Transverse colon (tissue), 4 donors: ENCODE data around the gene STIM1.

ENCODE experiments used
- CTCF ChIP-seq, 5 experiments: fragments of 200-600 bp in 3 of 5; fragments of 450-650 bp in 2 of 5; sonication (generic) in 3 of 5; IDR thresholded peaks; 1 replicate in 2 of 5; 2 replicates in 3 of 5; pipeline ENCODE4 v1.5.1; 2016 to 2017; ENCODE audit warnings: antibody characterized with exemption in 5 of 5, inconsistent platforms in 3 of 5, mild to moderate bottlenecking in 2 of 5, moderate library complexity in 1 of 5
- POLR2A ChIP-seq: fragments of 450-650 bp; IDR thresholded peaks from one replicate; pipeline ENCODE4 v1.6.1; 2016; ENCODE audit warnings: antibody characterized with exemption, mild to moderate bottlenecking, moderate library complexity
- POLR2AphosphoS5 ChIP-seq, 3 donors: sonication (generic); formaldehyde crosslinking; IDR thresholded peaks; one replicate each; pipeline ENCODE4 v1.6.1; 2016; ENCODE audit warnings: antibody characterized with exemption in 3 of 3

- TF ChIP-seq POLR2A, result no peak
- TF ChIP-seq CTCF (IDR thresholded peaks at IDR 0.05), result no peak
- no peak for TF ChIP-seq POLR2AphosphoS5 (IDR thresholded peaks at IDR 0.05)
Observed at GRCh38 chr11:3825473-3826154, 29.9 kb upstream of the STIM1 start.
